Natural killer cell (primary cell): ENCODE results near the gene DHX57. TPM values are rescaled to one million over a fixed set of nuclear protein-coding genes. Genes with fewer than 3 reads are reported as not detected.

Experiments used
- ATAC-seq, 3 donors: fragments of 150-1000 bp in 2 of 3; fragments of 200-7000 bp in 1 of 3; cut with Tn5 transposase; 1 replicate in 1 of 3; 2 replicates in 2 of 3; pipeline ENCODE4 v1.10.0; 2021; ENCODE audit warnings: mild to moderate bottlenecking in 2 of 3, moderate library complexity in 2 of 3
- DNase-seq, 2 donors: peaks; one replicate each; pipeline versions ENCODE4 v3.0.0 to v3.0.0-alpha.2; 2013 to 2021; ENCODE audit warnings: mixed read lengths in 1 of 2
- H3K27ac ChIP-seq: one replicate; pipeline ENCODE4 v1.5.1; 2013; ENCODE audit warnings: mild to moderate bottlenecking, low read length
- H3K27me3 ChIP-seq: one replicate; pipeline ENCODE4 v1.6.1; 2013; ENCODE audit warnings: low read length; ENCODE audit not compliant: control insufficient read depth, insufficient read depth
- H3K36me3 ChIP-seq: one replicate; pipeline ENCODE4 v1.6.1; 2013; ENCODE audit warnings: low read length; ENCODE audit not compliant: control insufficient read depth, insufficient read depth
- H3K4me1 ChIP-seq: one replicate; pipeline ENCODE4 v1.6.1; 2013; ENCODE audit warnings: low read length; ENCODE audit not compliant: control insufficient read depth, insufficient read depth
- H3K4me3 ChIP-seq: one replicate; pipeline ENCODE4 v1.5.1; 2013; ENCODE audit warnings: low read length
- H3K9me3 ChIP-seq: one replicate; pipeline ENCODE4 v1.6.1; 2013; ENCODE audit warnings: low read length; ENCODE audit not compliant: control insufficient read depth, insufficient read depth
- H3K27ac Mint-ChIP-seq, 2 donors: one replicate each; pipeline ENCODE4 v1.8.0; 2022; ENCODE audit warnings: mild to moderate bottlenecking in 2 of 2, mixed read lengths in 2 of 2, moderate library complexity in 1 of 2
- H3K27me3 Mint-ChIP-seq, 2 donors: one replicate each; pipeline ENCODE4 v1.8.0; 2022; ENCODE audit warnings: low read depth in 2 of 2, mixed read lengths in 2 of 2
- H3K36me3 Mint-ChIP-seq: one replicate; pipeline ENCODE4 v1.8.0; 2022; ENCODE audit warnings: mixed read lengths
- H3K4me1 Mint-ChIP-seq, 2 donors: one replicate each; pipeline ENCODE4 v1.8.0; 2022; ENCODE audit warnings: mixed read lengths in 2 of 2
- H3K4me3 Mint-ChIP-seq: one replicate; pipeline ENCODE4 v1.8.0; 2022; ENCODE audit warnings: mild to moderate bottlenecking, moderate library complexity, mixed read lengths
- H3K9me3 Mint-ChIP-seq, 2 donors: one replicate each; pipeline ENCODE4 v1.8.0; 2022; ENCODE audit warnings: mixed read lengths in 2 of 2
- CTCF ChIP-seq: fragments of 200-600 bp; IDR thresholded peaks from one replicate; pipeline ENCODE4 v1.8.0; 2022; ENCODE audit warnings: antibody characterized with exemption
- WGBS: methylation state at CpG from one replicate; pipeline ENCODE4 v1.1.7; 2013; ENCODE audit warnings: missing lambda C conversion rate; ENCODE audit not compliant: insufficient coverage; 5-methylcytosine and 5-hydroxymethylcytosine counted together
- intact Hi-C: fragments of 100-400 bp; cut with micrococcal nuclease; formaldehyde crosslinking; loops from one replicate; pipeline ENCODE4 v1.14.2; 2022
- total RNA-seq, 4 donors: library from RNA; stranded (reverse); fragments of 120-200 nt in 1 of 4; gene quantifications; one replicate each; pipeline versions ENCODE4 v1.2.3 to v1.2.4, GENCODE V29; 2013 to 2022

DHX57 gene
- total RNA-seq, 3 donors from 2014 or later (not counting 1 experiment from before 2014, with no cell fraction given): 12.8 to 21.9 (median 18.5) TPM

- H3K4me1 ChIP-seq: no peaks in the 10 kb centered on the region
- H3K36me3 Mint-ChIP-seq: peaks cover 15% of the 10 kb centered on the region
- DNase-seq: no peak
These were observed 49.8 kb downstream of the DHX57 start for GRCh38 chr2:38825956-38826355.

GRCh38 chr2:38824906-38825305, 50.8 kb downstream of the DHX57 start:
- DNase-seq (no peak), ATAC-seq (no peak)
- Mint-ChIP-seq H3K4me1 (peaks cover 0 to 5% of the 10 kb centered on the region in 2 donors), H3K27ac (no peak overlapping the region), H3K27me3 (no peaks in the 10 kb centered on the region), H3K9me3 (no peaks in the 10 kb centered on the region), H3K36me3 (peaks cover 17% of the 10 kb centered on the region), H3K4me3 (no peak overlapping the region)
- no peaks in the 10 kb centered on the region for H3K4me1 ChIP-seq
- WGBS: no CpG with 5 or more reads among the region's 2 CpGs
- no peaks in the 10 kb centered on the region for H3K9me3 ChIP-seq
- intact Hi-C loops: no loop called here
- H3K36me3 ChIP-seq: peaks cover 26% of the 10 kb centered on the region
- H3K4me3 ChIP-seq: no peak overlapping the region
- TF ChIP-seq CTCF: no peak
- H3K27ac ChIP-seq: no peak overlapping the region
- no peaks in the 10 kb centered on the region for H3K27me3 ChIP-seq

More at GRCh38 chr2:38825956-38826355, 49.8 kb downstream of the DHX57 start:
- H3K4me1 Mint-ChIP-seq: peaks cover 0 to 5% of the 10 kb centered on the region in 2 donors
- WGBS: 100% methylated on average over 2 of the region's 2 CpGs
- ATAC-seq: no peak
- no peaks in the 10 kb centered on the region for H3K9me3 Mint-ChIP-seq
- Histone ChIP-seq H3K9me3 (no peaks in the 10 kb centered on the region), H3K4me3 (no peak overlapping the region), H3K27ac (no peak overlapping the region), H3K27me3 (no peaks in the 10 kb centered on the region), H3K36me3 (peaks cover 26% of the 10 kb centered on the region)
- H3K4me3 Mint-ChIP-seq: no peak overlapping the region
- no peak overlapping the region for H3K27ac Mint-ChIP-seq
- H3K27me3 Mint-ChIP-seq: no peaks in the 10 kb centered on the region
- TF ChIP-seq CTCF: no peak
- intact Hi-C loops: no loop called here

- H3K27ac ChIP-seq: no peak overlapping the region
- peaks cover 25% of the 10 kb centered on the region for H3K36me3 Mint-ChIP-seq
- DNase-seq: no peak
- no peak for TF ChIP-seq CTCF
- H3K9me3 ChIP-seq: no peaks in the 10 kb centered on the region
- no peaks in the 10 kb centered on the region for H3K9me3 Mint-ChIP-seq
- H3K4me3 Mint-ChIP-seq: no peak overlapping the region
- no peaks in the 10 kb centered on the region for H3K27me3 Mint-ChIP-seq
- H3K4me1 ChIP-seq: no peaks in the 10 kb centered on the region
- no peak overlapping the region for H3K27ac Mint-ChIP-seq
- ATAC-seq: no peak
- peaks cover 28% of the 10 kb centered on the region for H3K36me3 ChIP-seq
- WGBS: 98% methylated on average over 4 of the region's 5 CpGs
- no peak overlapping the region for H3K4me3 ChIP-seq
- no peaks in the 10 kb centered on the region for H3K27me3 ChIP-seq
- intact Hi-C loops: no loop called here
- H3K4me1 Mint-ChIP-seq: peaks cover 0 to 5% of the 10 kb centered on the region in 2 donors
These were observed 52.3 kb downstream of the DHX57 start for GRCh38 chr2:38823386-38823785.

GRCh38 chr2:38818565-38818964, 57.2 kb downstream of the DHX57 start:
- no peak overlapping the region for H3K4me3 Mint-ChIP-seq
- no peak for TF ChIP-seq CTCF
- H3K27ac Mint-ChIP-seq: no peak overlapping the region
- Histone ChIP-seq H3K4me3 (no peak overlapping the region), H3K27ac (no peak overlapping the region), H3K9me3 (no peaks in the 10 kb centered on the region), H3K4me1 (no peaks in the 10 kb centered on the region), H3K27me3 (no peaks in the 10 kb centered on the region), H3K36me3 (peaks cover 16% of the 10 kb centered on the region)
- no peaks in the 10 kb centered on the region for H3K27me3 Mint-ChIP-seq
- intact Hi-C loops: loop anchor here (10.0 kb wide), 1 partner anchor 234 kb away; no protein-coding TSS in a partner anchor
- no peaks in the 10 kb centered on the region for H3K4me1 Mint-ChIP-seq
- H3K36me3 Mint-ChIP-seq: peaks cover 34% of the 10 kb centered on the region
- H3K9me3 Mint-ChIP-seq: no peaks in the 10 kb centered on the region
- 100% methylated on average over 6 of the region's 6 CpGs for WGBS
- DNase-seq (no peak), ATAC-seq (no peak)
